MM.1S (cell line): Measurements from ENCODE around the gene C10orf67.

Source experiments
- CTCF ChIP-seq: fragments of 300-600 bp; sonication (generic); IDR thresholded peaks from 2 replicates; pipeline ENCODE4 v1.5.1; 2016; ENCODE audit warnings: antibody characterized with exemption, low read length, mixed read lengths
- EZH2phosphoT487 ChIP-seq: fragments of 300-600 bp; sonication (generic); IDR thresholded peaks from 2 replicates; pipeline ENCODE4 v1.6.1; 2018; ENCODE audit warnings: antibody characterized with exemption, low read length

DNA sequence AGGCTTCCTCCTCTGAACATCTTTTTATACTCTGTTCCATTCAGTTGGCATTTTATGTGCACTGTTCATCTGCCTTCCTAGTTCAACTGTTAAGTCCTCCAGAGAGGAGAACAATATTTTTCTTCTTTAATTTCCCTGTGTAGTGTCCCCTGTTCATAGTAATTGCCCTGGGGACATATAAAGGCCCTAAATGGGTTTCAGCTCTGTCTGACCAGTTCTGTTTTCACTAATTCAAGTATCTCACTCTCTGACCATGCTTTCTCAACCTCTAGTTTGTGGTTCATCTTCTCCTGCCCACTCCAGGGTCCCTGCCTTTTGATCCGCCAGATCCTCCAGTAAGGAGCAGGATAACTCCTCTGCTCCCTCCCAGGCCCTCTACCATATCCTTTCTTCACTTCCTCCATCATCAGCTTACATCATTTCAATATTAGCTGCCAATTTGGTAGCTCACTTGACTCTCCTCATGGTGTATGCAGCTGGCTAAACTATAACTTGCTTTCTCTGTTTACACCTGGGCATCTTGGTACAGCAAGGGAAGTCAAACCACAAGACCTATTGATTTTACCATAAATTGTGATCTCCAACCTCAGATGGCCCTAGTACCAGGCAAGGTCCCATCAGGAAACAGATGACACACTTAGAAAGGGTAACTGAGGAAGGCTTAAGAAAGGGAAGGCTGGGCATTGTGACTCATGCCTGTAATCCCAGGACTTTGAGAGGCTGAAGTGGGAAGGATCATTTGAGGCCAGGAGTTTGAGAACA, 17.7 kb upstream of the C10orf67 start:
- TF ChIP-seq CTCF (no peak), EZH2phosphoT487 (no peak)
